Endothelial cell of umbilical vein (primary cell): ENCODE results near the gene CNTN5. TPM values are rescaled to one million over a fixed set of nuclear protein-coding genes. Genes with fewer than 3 reads are reported as not detected.

Experiments used
- BruUV-seq: library from RNA; stranded (reverse); fragments of 400-500 nt; replicated peaks from 2 replicates; lab custom pipeline; 2021; lab: Mats Ljungman, UMichigan
- CTCF ChIA-PET: fragments of 300-600, 350-600 bp; sonication (Branson Sonifier 250); formaldehyde crosslinking; loops from one replicate; lab custom pipeline; 2021; ENCODE audit warnings: antibody characterized with exemption, inconsistent platforms; lab: Charles Lee
- POLR2A ChIA-PET: fragments of 300-600, 350-600 bp; sonication (Branson Sonifier 250); formaldehyde crosslinking; loops from one replicate; lab custom pipeline; 2021; ENCODE audit warnings: antibody characterized with exemption, inconsistent platforms; lab: Charles Lee
- DNase-seq: peaks from one replicate; pipeline ENCODE4 v3.0.0-alpha.2; 2011; ENCODE audit warnings: low read depth, low spot score
- FAIRE-seq: peaks from 2 replicates; lab custom pipeline; 2011; peaks lifted over from hg19 to GRCh38; lab: Jason Lieb, UNC
- H2AFZ ChIP-seq: 2 replicates; pipeline ENCODE4 v1.6.0; 2012; ENCODE audit warnings: low read depth, low read length, control low read depth, inconsistent platforms
- H3K27ac ChIP-seq: 2 replicates; pipeline ENCODE4 v1.5.1; 2011; ENCODE audit warnings: low read depth, mild to moderate bottlenecking, control low read depth, low read length, moderate library complexity; ENCODE audit not compliant: insufficient read depth
- H3K27me3 ChIP-seq, 2 experiments: 2 replicates each; pipeline versions ENCODE4 v1.6.0 to v1.6.1; 2011; ENCODE audit warnings: low read length in 2 of 2, mixed read lengths in 1 of 2; ENCODE audit not compliant: control insufficient read depth in 2 of 2, insufficient read depth in 2 of 2
- H3K36me3 ChIP-seq, 2 experiments: 2 replicates in 1 of 2; 3 replicates in 1 of 2; pipeline ENCODE4 v1.5.1; 2011; ENCODE audit warnings: low read length in 2 of 2, mild to moderate bottlenecking in 1 of 2, moderate library complexity in 1 of 2; ENCODE audit not compliant: control insufficient read depth in 2 of 2, insufficient read depth in 2 of 2; ENCODE audit errors: extremely low read depth in 1 of 2
- H3K4me1 ChIP-seq: 3 replicates; pipeline ENCODE4 v1.5.1; 2011; ENCODE audit warnings: mild to moderate bottlenecking, low read length; ENCODE audit not compliant: control insufficient read depth, insufficient read depth; ENCODE audit errors: extremely low read depth
- H3K4me2 ChIP-seq: 2 replicates; pipeline ENCODE4 v1.6.1; 2011; ENCODE audit warnings: low read length, control low read depth, mixed read lengths; ENCODE audit not compliant: insufficient read depth
- H3K4me3 ChIP-seq, 3 experiments: fragments of 200-600 bp in 1 of 3; sonication (generic), shearing (Covaris generic) in 1 of 3; replicated peaks in 1 of 3; 2 replicates each; pipeline ENCODE4 v1.5.1; 2011 to 2016; ENCODE audit warnings: control low read depth in 3 of 3, low read length in 3 of 3, mild to moderate bottlenecking in 2 of 3, inconsistent platforms in 1 of 3, low read depth in 1 of 3, moderate library complexity in 1 of 3; ENCODE audit not compliant: insufficient read depth in 1 of 3
- H3K79me2 ChIP-seq: 2 replicates; pipeline ENCODE4 v1.6.0; 2012; ENCODE audit warnings: low read length, inconsistent platforms; ENCODE audit not compliant: control insufficient read depth, insufficient read depth
- H3K9ac ChIP-seq: replicated peaks from 2 replicates; pipeline ENCODE3; 2011; ENCODE audit warnings: low read length, control low read depth; ENCODE audit not compliant: insufficient read depth; ENCODE audit errors: extremely low read depth
- H3K9me1 ChIP-seq: replicated peaks from 3 replicates; pipeline ENCODE4 v1.6.0; 2011; ENCODE audit warnings: mild to moderate bottlenecking, low read length; ENCODE audit not compliant: control insufficient read depth, insufficient read depth; ENCODE audit errors: extremely low read depth
- H3K9me3 ChIP-seq: replicated peaks from 2 replicates; pipeline ENCODE4 v1.5.1; 2012; ENCODE audit warnings: low read length, inconsistent platforms; ENCODE audit not compliant: control insufficient read depth, insufficient read depth
- H4K20me1 ChIP-seq: replicated peaks from 2 replicates; pipeline ENCODE3; 2011; ENCODE audit warnings: mild to moderate bottlenecking, low read length; ENCODE audit not compliant: control insufficient read depth, insufficient read depth; ENCODE audit errors: extremely low read depth
- CTCF ChIP-seq, 2 donors: IDR thresholded peaks; 1 replicate in 1 of 2; 2 replicates in 1 of 2; pipeline ENCODE4 v1.5.1; 2011; ENCODE audit warnings: low read length in 2 of 2, mild to moderate bottlenecking in 2 of 2, moderate library complexity in 2 of 2, control low read depth in 1 of 2, inconsistent platforms in 1 of 2, low read depth in 1 of 2; ENCODE audit not compliant: insufficient read depth in 1 of 2; ENCODE audit errors: extremely low read depth in 1 of 2
- EZH2 ChIP-seq: IDR thresholded peaks from 2 replicates; pipeline ENCODE4 v1.6.1; 2012; ENCODE audit warnings: borderline replicate concordance, low read depth, mild to moderate bottlenecking, moderate library complexity, low read length, inconsistent platforms; ENCODE audit not compliant: severe bottlenecking
- FOS ChIP-seq: IDR thresholded peaks from 2 replicates; pipeline ENCODE4 v1.6.1; 2011; ENCODE audit warnings: mild to moderate bottlenecking, low read length, moderate library complexity, borderline replicate concordance; ENCODE audit not compliant: insufficient read depth
- GATA2 ChIP-seq: IDR thresholded peaks from 2 replicates; pipeline ENCODE4 v1.7.0; 2011; ENCODE audit warnings: low read depth, mild to moderate bottlenecking, moderate library complexity, mixed read lengths, low read length; ENCODE audit not compliant: insufficient read length, insufficient read depth
- JUN ChIP-seq: IDR thresholded peaks from 2 replicates; pipeline ENCODE4 v1.6.1; 2011; ENCODE audit warnings: borderline replicate concordance, low read depth; ENCODE audit not compliant: insufficient read length, insufficient read depth
- MAX ChIP-seq: IDR thresholded peaks from 2 replicates; pipeline ENCODE4 v1.6.1; 2011; ENCODE audit not compliant: insufficient read depth, insufficient read length
- MYC ChIP-seq: IDR thresholded peaks from one replicate; pipeline ENCODE4 v1.6.1; 2011; ENCODE audit warnings: mild to moderate bottlenecking, low read depth, low read length
- POLR2A ChIP-seq: IDR thresholded peaks from 2 replicates; pipeline ENCODE4 v1.6.1; 2012; ENCODE audit warnings: low read depth, mild to moderate bottlenecking, control low read depth, low read length
- POLR2AphosphoS5 ChIP-seq: IDR thresholded peaks from 2 replicates; pipeline ENCODE4 v1.6.1; 2012; ENCODE audit warnings: low read depth, mild to moderate bottlenecking, control low read depth, low read length, moderate library complexity; ENCODE audit not compliant: insufficient read depth
- dilution Hi-C: fragments of 300-500 bp; cut with MboI; formaldehyde crosslinking; loops from one replicate; pipeline ENCODE4 v1.15.0; 2019; ENCODE audit warnings: low sequenced_read_pairs; ENCODE audit not compliant: extremely low pct_ligation_motif_present
- intact Hi-C: fragments of 100-400 bp; cut with micrococcal nuclease; formaldehyde crosslinking; loops from one replicate; pipeline ENCODE4 v1.10.0; 2022
- polyA plus RNA-seq, 4 experiments: library from polyadenylated mRNA; depleted of rRNA in 3 of 4; stranded (reverse) in 3 of 4; unstranded in 1 of 4; fragments of >200 nt; gene quantifications; 2 replicates each; pipeline versions ENCODE4 v1.2.1 to v1.2.3, GENCODE V29; 2011 to 2012; ENCODE audit warnings: missing spikeins in 1 of 4
- total RNA-seq: library from RNA; stranded (reverse); gene quantifications from 2 replicates; pipeline ENCODE4 v1.2.3, GENCODE V29; 2021

Gene CNTN5
- total and polyA plus RNA-seq, 2 donors (not counting 3 experiments of a cell fraction or from before 2014, with no cell fraction given), result not detected

DNA sequence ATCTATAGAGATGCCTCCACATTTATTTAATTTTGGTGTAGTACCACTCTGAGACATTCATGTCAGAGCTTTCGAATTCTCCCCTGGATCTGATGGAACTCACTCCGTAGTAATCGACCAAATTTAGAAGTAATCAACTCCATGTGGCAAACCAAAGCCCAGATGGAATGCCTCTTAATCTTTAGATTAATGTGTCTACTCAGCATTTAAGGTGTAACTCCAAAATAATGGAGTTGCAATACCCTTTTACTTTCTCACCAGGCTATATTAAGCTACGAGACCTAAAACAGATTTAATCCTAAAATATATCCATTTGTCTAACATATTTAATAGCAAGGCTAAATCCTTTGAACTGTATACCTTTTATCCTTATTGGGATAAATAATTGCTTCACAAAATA is 473.3 kb downstream of the CNTN5 start:
- H3K27ac ChIP-seq, result no peak overlapping the region
- no peaks in the 10 kb centered on the region for H3K9me1 ChIP-seq
- H3K79me2 ChIP-seq, result no peaks in the 10 kb centered on the region
- TF ChIP-seq MAX (no peak), JUN (no peak), MYC (no peak), GATA2 (no peak), POLR2AphosphoS5 (no peak), EZH2 (no peak), POLR2A (no peak), FOS (no peak), CTCF (IDR thresholded peaks at IDR 0.05; ENCODE audit: extremely low read depth in 1 of 2, insufficient read depth in 1 of 2, low read depth in 1 of 2, low read length in 2 of 2) (no peak)
- no peak overlapping the region for H3K9ac ChIP-seq
- no peak overlapping the region for H3K4me2 ChIP-seq
- no peak for FAIRE-seq
- H4K20me1 ChIP-seq, result no peaks in the 10 kb centered on the region
- POLR2A ChIA-PET, result no interaction called here
- H3K9me3 ChIP-seq, result peaks cover 2% of the 10 kb centered on the region
- no peaks in the 10 kb centered on the region for H3K36me3 ChIP-seq
- intact Hi-C loops (no loop called here), dilution Hi-C loops (no loop called here)
- no peaks in the 10 kb centered on the region for H3K27me3 ChIP-seq
- H3K4me3 ChIP-seq, result no peak overlapping the region
- CTCF ChIA-PET, result no interaction called here
- no peak for DNase-seq
- BruUV-seq, result no TSS peak
- no peak overlapping the region for H2AFZ ChIP-seq
- H3K4me1 ChIP-seq, result no peaks in the 10 kb centered on the region
